ENCODE results near the gene RAB28. TPM values are rescaled to one million over a fixed set of nuclear protein-coding genes. Genes with fewer than 3 reads are reported as not detected.

RAB28 gene
- total and polyA plus RNA-seq, 2 of the 8 experiments (the other 6 are each of a cell fraction or from before 2014, with no cell fraction given), result 16.0 to 18.7 TPM

- TF ChIP-seq CHD7 (IDR thresholded peaks at IDR 0.05; ENCODE audit: insufficient replicate concordance, low read length) (no peak), EP300 (IDR thresholded peaks at IDR 0.05; ENCODE audit: borderline replicate concordance in 1 of 2, low read depth in 2 of 2, low read length in 2 of 2) (no peak)
These were observed 84.9 kb downstream of the RAB28 start (continued) for GRCh38 chr4:13399257-13399656.

Data from H1 (cell line).